ENCODE results near the gene HIC1. TPM values are rescaled to one million over a fixed set of nuclear protein-coding genes. Genes with fewer than 3 reads are reported as not detected.

HIC1 gene
- total RNA-seq, 1 donor, result 36.4 TPM

DNA sequence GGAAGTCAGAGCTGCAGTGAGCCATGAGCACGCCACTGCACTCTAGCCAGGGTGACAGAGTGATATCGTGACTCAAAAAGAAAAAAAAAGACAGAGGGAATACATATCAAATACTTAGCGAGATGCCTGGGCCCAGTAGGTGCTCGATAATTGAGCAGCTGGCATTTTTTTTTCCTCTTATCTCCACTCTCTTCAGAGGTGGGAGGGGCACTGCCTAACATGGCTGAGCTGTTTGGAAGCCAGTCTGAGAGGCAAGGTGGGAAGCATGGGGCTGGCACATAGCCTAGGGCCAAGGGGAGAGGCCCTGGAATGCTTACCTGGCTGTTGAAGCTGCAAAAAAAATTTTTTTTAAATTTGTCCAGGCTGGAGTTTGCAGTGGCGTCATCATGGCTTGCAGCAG lies 38.4 kb downstream of the HIC1 start:
- H3K4me3 ChIP-seq (ENCODE audit: low read depth, low read length), result no peak overlapping the region
- DNase-seq (ENCODE audit: low read depth), result no peak
- TF ChIP-seq, protein P1, sequence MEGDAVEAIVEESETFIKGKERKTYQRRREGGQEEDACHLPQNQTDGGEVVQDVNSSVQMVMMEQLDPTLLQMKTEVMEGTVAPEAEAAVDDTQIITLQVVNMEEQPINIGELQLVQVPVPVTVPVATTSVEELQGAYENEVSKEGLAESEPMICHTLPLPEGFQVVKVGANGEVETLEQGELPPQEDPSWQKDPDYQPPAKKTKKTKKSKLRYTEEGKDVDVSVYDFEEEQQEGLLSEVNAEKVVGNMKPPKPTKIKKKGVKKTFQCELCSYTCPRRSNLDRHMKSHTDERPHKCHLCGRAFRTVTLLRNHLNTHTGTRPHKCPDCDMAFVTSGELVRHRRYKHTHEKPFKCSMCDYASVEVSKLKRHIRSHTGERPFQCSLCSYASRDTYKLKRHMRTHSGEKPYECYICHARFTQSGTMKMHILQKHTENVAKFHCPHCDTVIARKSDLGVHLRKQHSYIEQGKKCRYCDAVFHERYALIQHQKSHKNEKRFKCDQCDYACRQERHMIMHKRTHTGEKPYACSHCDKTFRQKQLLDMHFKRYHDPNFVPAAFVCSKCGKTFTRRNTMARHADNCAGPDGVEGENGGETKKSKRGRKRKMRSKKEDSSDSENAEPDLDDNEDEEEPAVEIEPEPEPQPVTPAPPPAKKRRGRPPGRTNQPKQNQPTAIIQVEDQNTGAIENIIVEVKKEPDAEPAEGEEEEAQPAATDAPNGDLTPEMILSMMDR (IDR thresholded peaks at IDR 0.05; ENCODE audit: insufficient read depth, low read length), result no peak

DNA sequence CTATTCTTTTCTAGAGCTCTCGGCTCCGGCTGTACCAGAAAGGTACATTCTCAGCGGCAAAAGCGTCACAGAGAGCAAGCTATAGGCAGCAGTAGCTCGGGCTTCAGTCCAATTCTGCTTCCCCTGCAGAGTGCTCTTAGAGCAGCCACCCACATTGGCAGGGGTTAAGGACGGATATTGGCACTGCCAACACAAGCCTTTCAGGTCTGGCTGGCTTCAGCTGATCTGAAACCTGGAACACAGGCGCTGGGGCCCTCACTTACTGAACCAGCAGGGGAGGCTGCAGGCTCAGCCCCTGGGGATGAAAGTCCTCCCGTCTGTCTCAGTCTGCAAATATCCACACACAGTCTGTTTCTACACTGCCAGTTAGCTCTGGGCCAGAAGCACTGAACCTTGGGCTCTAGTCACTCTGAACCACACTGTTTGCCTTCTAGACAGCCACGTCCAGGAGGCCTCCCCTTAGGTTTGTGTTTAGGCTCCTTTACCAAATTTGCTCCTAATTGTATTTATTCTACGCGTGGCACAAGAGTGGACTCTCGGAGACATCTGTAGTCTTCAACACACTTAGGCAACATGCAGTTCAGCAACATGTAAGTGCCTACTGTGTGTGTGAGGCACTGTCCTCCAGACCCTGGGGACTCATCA lies 40.1 kb downstream of the HIC1 start:
- TF ChIP-seq, protein P1 (IDR thresholded peaks at IDR 0.05; ENCODE audit: insufficient read depth, low read length), result peak; percentile 85
- H3K4me3 ChIP-seq (ENCODE audit: low read depth, low read length), result no peak overlapping the region
- DNase-seq (ENCODE audit: low read depth), result peak; percentile 73

DNA sequence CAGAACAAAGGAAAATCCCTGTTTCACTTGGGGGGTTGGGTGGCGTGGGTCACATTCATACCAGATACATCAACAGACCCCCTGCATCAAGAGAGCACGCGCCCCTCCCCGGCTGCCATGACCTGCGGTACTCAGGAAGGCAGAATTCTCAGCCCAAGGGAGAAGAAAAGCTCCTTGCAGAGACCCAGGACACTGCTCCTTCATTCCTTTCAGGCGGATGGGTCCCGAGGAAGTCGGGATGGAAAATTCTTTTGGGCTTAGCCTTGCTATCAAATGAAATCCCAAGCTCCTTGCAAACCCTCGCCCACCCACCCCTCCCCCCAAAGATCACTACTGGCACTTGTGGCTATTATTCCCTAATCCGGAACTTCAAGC lies 40.6 kb downstream of the HIC1 start:
- DNase-seq (ENCODE audit: low read depth), result no peak
- H3K4me3 ChIP-seq (ENCODE audit: low read depth, low read length), result no peak overlapping the region
- TF ChIP-seq, protein P1 (IDR thresholded peaks at IDR 0.05; ENCODE audit: insufficient read depth, low read length), result no peak

DNA sequence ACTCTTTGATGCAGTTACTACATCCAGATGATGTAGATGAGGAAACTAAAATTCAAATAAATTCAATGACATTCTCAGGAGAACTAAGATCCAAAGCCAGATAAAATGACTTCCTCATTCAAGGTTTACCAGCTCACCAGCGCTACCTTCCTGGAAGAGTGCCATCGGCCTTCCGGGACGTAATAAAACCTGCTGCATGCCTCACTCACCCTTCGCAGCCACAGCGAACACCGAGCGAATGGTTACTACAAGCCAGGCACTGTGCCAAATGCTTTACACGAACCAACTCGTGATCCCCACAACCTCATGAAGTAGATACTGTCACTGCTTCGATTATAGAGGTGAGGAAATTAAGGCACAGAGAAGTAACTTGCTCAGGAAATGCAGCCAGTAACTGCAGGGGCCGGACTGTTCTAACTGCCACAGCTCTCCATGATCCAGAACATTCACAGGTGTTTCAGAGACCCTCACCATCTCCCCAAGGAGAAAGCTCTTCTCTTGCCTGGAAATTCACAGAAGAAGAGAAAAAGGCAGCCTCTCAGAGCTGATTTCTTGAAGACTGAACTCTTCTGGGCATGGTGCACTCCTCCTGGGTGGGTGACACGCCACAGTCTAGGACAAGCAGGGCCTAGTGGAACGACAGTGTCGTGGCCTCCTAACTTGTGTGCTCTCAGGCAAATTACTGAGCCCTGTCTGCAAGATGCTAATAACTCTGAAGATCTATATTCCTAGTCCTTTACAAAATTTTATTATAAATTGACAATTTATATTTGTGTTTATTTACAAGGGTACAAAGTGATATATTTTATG lies 46.8 kb downstream of the HIC1 start:
- DNase-seq (ENCODE audit: low read depth), result no peak
- TF ChIP-seq, protein P1 (IDR thresholded peaks at IDR 0.05; ENCODE audit: insufficient read depth, low read length), result no peak
- no peak overlapping the region for H3K4me3 ChIP-seq (ENCODE audit: low read depth, low read length)

DNA sequence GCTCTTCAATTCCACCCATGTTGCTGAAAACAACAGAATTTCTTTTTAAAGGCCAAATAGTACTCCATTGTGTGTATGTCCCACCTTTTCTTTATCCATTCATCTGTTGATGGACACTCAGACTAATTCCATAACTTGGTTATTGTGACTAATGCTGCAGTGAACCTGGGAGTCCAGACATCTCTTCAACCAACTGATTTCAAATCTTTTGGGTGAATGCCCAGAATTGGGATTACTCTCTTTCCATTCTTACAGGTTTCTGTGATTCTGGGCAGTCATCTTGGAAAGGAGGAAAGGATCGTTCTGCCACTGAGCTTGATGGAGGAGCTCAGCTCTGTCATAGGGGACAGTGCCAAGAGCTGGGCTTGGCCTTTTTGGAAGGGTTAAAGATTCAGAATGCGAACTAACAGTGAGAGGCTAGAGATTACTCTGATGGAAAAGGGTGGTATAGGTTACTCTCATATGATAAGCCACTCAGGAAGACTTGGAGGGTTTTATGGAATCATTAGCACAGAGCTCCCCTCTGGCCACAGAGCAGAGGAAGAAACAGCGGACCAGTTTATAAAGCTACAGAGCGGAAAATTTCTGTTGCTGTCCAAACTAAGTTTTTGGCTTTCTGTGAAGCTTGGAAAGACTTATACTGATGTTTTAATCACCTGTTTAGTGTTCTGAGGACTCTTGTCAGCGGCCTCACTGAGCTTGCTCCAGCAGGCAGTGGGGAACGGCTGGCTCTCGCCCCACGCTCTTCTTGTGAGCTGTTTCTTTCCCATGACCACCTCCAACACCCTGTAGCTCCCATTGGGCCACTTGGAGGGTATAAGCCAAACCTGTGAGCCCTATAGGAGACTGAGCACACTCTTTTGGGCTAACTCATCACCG lies 48.3 kb downstream of the HIC1 start:
- TF ChIP-seq, protein P1 (IDR thresholded peaks at IDR 0.05; ENCODE audit: insufficient read depth, low read length), result no peak
- no peak overlapping the region for H3K4me3 ChIP-seq (ENCODE audit: low read depth, low read length)
- DNase-seq (ENCODE audit: low read depth), result peak; percentile 92

DNA sequence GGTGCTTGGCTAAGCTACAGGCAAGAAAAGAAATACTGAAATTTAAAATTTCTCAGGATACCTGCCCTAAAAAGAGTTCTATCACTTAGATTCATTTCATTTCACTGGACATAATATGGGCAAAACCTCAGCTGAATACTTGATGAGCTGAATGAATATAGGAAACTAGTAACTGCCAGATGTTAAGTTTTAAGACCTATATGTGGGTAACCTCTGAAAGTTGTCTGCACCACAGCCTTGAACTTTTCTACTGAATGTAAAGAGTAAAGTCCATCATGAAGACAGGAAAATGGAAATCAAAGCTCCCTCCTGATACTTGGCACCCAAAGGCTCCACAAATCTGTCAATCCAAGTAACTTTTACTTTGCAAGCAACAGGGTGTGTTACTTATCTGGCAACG lies 50.8 kb downstream of the HIC1 start:
- no peak for DNase-seq (ENCODE audit: low read depth)
- no peak overlapping the region for H3K4me3 ChIP-seq (ENCODE audit: low read depth, low read length)
- TF ChIP-seq, protein P1 (IDR thresholded peaks at IDR 0.05; ENCODE audit: insufficient read depth, low read length), result no peak
